Uterus (tissue), 2 donors: Measurements from ENCODE around the gene SUCLA2.

ENCODE experiments used
- CTCF ChIP-seq, 4 experiments: fragments of 200-600 bp in 2 of 4; fragments of 450-650 bp in 2 of 4; sonication (generic) in 2 of 4; IDR thresholded peaks; one replicate each; pipeline ENCODE4 v1.5.1; 2016 to 2019; ENCODE audit warnings: antibody characterized with exemption in 4 of 4, mild to moderate bottlenecking in 2 of 4, moderate library complexity in 1 of 4
- POLR2A ChIP-seq, 2 donors: fragments of 450-650 bp; IDR thresholded peaks; one replicate each; pipeline ENCODE4 v1.6.1; 2016; ENCODE audit warnings: antibody characterized with exemption in 2 of 2, mild to moderate bottlenecking in 1 of 2, moderate library complexity in 1 of 2

- TF ChIP-seq POLR2A (IDR thresholded peaks at IDR 0.05), result no peak
- TF ChIP-seq CTCF (IDR thresholded peaks at IDR 0.05), result no peak
Measured at GRCh38 chr13:48040049-48040448, 39.0 kb upstream of the SUCLA2 start.
